Neural cell (in vitro differentiated cells): Measurements from ENCODE around the gene DHRS3. TPM values are rescaled to one million over a fixed set of nuclear protein-coding genes. Genes with fewer than 3 reads are reported as not detected.

Source experiments
- H2AFZ ChIP-seq: fragments of 200-600, 300-800 bp; sonication (generic), shearing (Covaris generic); 2 replicates; pipeline ENCODE4 v1.6.0; 2014; ENCODE audit warnings: low read depth, mild to moderate bottlenecking, antibody characterized with exemption, low read length, moderate library complexity
- H3F3A ChIP-seq: fragments of 200-600 bp; shearing (Covaris generic); 2 replicates; pipeline ENCODE4 v1.6.1; 2016; ENCODE audit warnings: mild to moderate bottlenecking, moderate library complexity, mixed read lengths, antibody characterized with exemption, low read length; ENCODE audit not compliant: insufficient read depth, poor library complexity, severe bottlenecking
- H3K27ac ChIP-seq: fragments of 200-600, 300-800 bp; sonication (generic), shearing (Covaris generic); 2 replicates; pipeline ENCODE4 v1.5.1; 2014; ENCODE audit warnings: mild to moderate bottlenecking, low read length, moderate library complexity
- H3K27me3 ChIP-seq: fragments of 300-800, 200-600 bp; sonication (generic), shearing (Covaris generic); 2 replicates; pipeline ENCODE4 v1.6.0; 2014; ENCODE audit warnings: mild to moderate bottlenecking, low read depth, low read length, moderate library complexity; ENCODE audit not compliant: insufficient read depth
- H3K36me3 ChIP-seq: fragments of 300-800, 200-600 bp; sonication (generic), shearing (Covaris generic); 2 replicates; pipeline ENCODE4 v1.5.1; 2014; ENCODE audit warnings: mild to moderate bottlenecking, antibody characterized with exemption, low read length, moderate library complexity; ENCODE audit not compliant: insufficient read depth
- H3K4me2 ChIP-seq: fragments of 300-800, 200-600 bp; sonication (generic), shearing (Covaris generic); 2 replicates; pipeline ENCODE4 v1.6.0; 2014; ENCODE audit warnings: mild to moderate bottlenecking, low read length
- H3K4me3 ChIP-seq: fragments of 300-800, 200-600 bp; sonication (generic), shearing (Covaris generic); 2 replicates; pipeline ENCODE4 v1.5.1; 2014; ENCODE audit warnings: mild to moderate bottlenecking, low read length, moderate library complexity
- H3K79me2 ChIP-seq: fragments of 200-600 bp; shearing (Covaris generic); replicated peaks from 2 replicates; pipeline ENCODE4 v1.6.0; 2014; ENCODE audit warnings: mild to moderate bottlenecking, low read length, moderate library complexity; ENCODE audit not compliant: insufficient read depth
- H3K9ac ChIP-seq: fragments of 300-800, 200-600 bp; sonication (generic), shearing (Covaris generic); 2 replicates; pipeline ENCODE4 v1.6.1; 2016; ENCODE audit warnings: mild to moderate bottlenecking, low read length, mixed read lengths
- H3K9me2 ChIP-seq: fragments of 200-600 bp; shearing (Covaris generic); 2 replicates; pipeline ENCODE4 v1.6.1; 2016; ENCODE audit warnings: mild to moderate bottlenecking, low read length, mixed read lengths; ENCODE audit not compliant: insufficient read depth
- H3K9me3 ChIP-seq: fragments of 200-600, 300-800 bp; sonication (generic), shearing (Covaris generic); 2 replicates; pipeline ENCODE4 v1.6.1; 2016; ENCODE audit warnings: mild to moderate bottlenecking, mixed run types, low read length, moderate library complexity, mixed read lengths
- H4K20me1 ChIP-seq: fragments of 200-600 bp; shearing (Covaris generic); 2 replicates; pipeline ENCODE4 v1.6.1; 2016; ENCODE audit warnings: mild to moderate bottlenecking, mixed run types; ENCODE audit not compliant: insufficient read depth
- CTCF ChIP-seq: fragments of 450-650 bp; IDR thresholded peaks from 2 replicates; pipeline ENCODE4 v1.5.1; 2014; ENCODE audit warnings: antibody characterized with exemption, mild to moderate bottlenecking, moderate library complexity; ENCODE audit not compliant: poor library complexity, severe bottlenecking
- EP300 ChIP-seq: fragments of 450-650 bp; conservative IDR thresholded peaks from 2 replicates; pipeline ENCODE4 v1.6.1; 2014; ENCODE audit warnings: antibody characterized with exemption, mild to moderate bottlenecking, moderate library complexity; ENCODE audit not compliant: poor library complexity, severe bottlenecking
- EZH2 ChIP-seq: fragments of 200-600, 300-800 bp; shearing (Covaris generic), sonication (generic); IDR thresholded peaks from 2 replicates; pipeline ENCODE4 v1.6.1; 2014; ENCODE audit warnings: antibody characterized with exemption, low read length, borderline replicate concordance, mild to moderate bottlenecking; ENCODE audit not compliant: insufficient read depth, poor library complexity, severe bottlenecking
- MXI1 ChIP-seq: fragments of 450-650 bp; conservative IDR thresholded peaks from 2 replicates; pipeline ENCODE4 v1.6.1; 2014; ENCODE audit warnings: antibody characterized with exemption, mild to moderate bottlenecking; ENCODE audit not compliant: poor library complexity, severe bottlenecking
- POLR2AphosphoS5 ChIP-seq: IDR thresholded peaks from 2 replicates; pipeline ENCODE4 v1.6.1; 2012
- RAD21 ChIP-seq: fragments of 450-650 bp; conservative IDR thresholded peaks from 2 replicates; pipeline ENCODE4 v1.6.1; 2014; ENCODE audit warnings: antibody characterized with exemption, mild to moderate bottlenecking, moderate library complexity
- REST ChIP-seq: IDR thresholded peaks from 2 replicates; pipeline ENCODE4 v1.6.1; 2012; ENCODE audit warnings: borderline replicate concordance
- SMC3 ChIP-seq: fragments of 450-650 bp; conservative IDR thresholded peaks from 2 replicates; pipeline ENCODE4 v1.6.1; 2014; ENCODE audit warnings: antibody characterized with exemption, mild to moderate bottlenecking, moderate library complexity; ENCODE audit not compliant: poor library complexity
- TAF1 ChIP-seq: IDR thresholded peaks from 2 replicates; pipeline ENCODE4 v1.6.1; 2012; ENCODE audit warnings: low read depth
- polyA plus RNA-seq: library from polyadenylated mRNA; depleted of rRNA; stranded (reverse); fragments of >200 nt; gene quantifications from 2 replicates; pipeline ENCODE4 v1.2.3, GENCODE V29; 2014

The DHRS3 gene
- polyA plus RNA-seq, 1 donor from 2014 or later, result 0.22 TPM

GRCh38 chr1:12629511-12629956 lies 11.5 kb upstream of the DHRS3 start:
- Histone ChIP-seq H3K36me3 (no peaks in the 10 kb centered on the region), H3K27me3 (no peaks in the 10 kb centered on the region), H3F3A (no peaks in the 10 kb centered on the region), H3K4me3 (no peak overlapping the region), H3K9me3 (no peaks in the 10 kb centered on the region), H4K20me1 (no peaks in the 10 kb centered on the region), H3K79me2 (no peaks in the 10 kb centered on the region), H3K9ac (no peak overlapping the region), H3K9me2 (no peaks in the 10 kb centered on the region), H2AFZ (no peak overlapping the region), H3K4me2 (no peak overlapping the region), H3K27ac (no peak overlapping the region)
- TF ChIP-seq POLR2AphosphoS5, result no peak
- TF ChIP-seq EZH2, result no peak

- no peak overlapping the region for H2AFZ ChIP-seq
- no peak overlapping the region for H3K9ac ChIP-seq
- H3K4me3 ChIP-seq, result no peak overlapping the region
- no peaks in the 10 kb centered on the region for H3K9me3 ChIP-seq
- no peaks in the 10 kb centered on the region for H3K36me3 ChIP-seq
- no peaks in the 10 kb centered on the region for H3K9me2 ChIP-seq
- H3K4me2 ChIP-seq, result no peak overlapping the region
- no peak overlapping the region for H3K27ac ChIP-seq
- no peaks in the 10 kb centered on the region for H3F3A ChIP-seq
- no peaks in the 10 kb centered on the region for H3K79me2 ChIP-seq
- H4K20me1 ChIP-seq, result no peaks in the 10 kb centered on the region
- H3K27me3 ChIP-seq, result no peaks in the 10 kb centered on the region
- TF ChIP-seq MXI1 (no peak), POLR2AphosphoS5 (no peak), RAD21 (no peak), CTCF (no peak), TAF1 (no peak)
These were observed 9.3 kb upstream of the DHRS3 start for GRCh38 chr1:12627296-12627695.

GRCh38 chr1:12626888-12627287 lies 8.9 kb upstream of the DHRS3 start:
- Histone ChIP-seq H3K79me2 (no peaks in the 10 kb centered on the region), H2AFZ (no peak overlapping the region), H3K36me3 (no peaks in the 10 kb centered on the region), H3K4me3 (no peak overlapping the region), H3K27me3 (no peaks in the 10 kb centered on the region), H3K9ac (no peak overlapping the region), H3K9me3 (no peaks in the 10 kb centered on the region), H4K20me1 (no peaks in the 10 kb centered on the region), H3K4me2 (no peak overlapping the region), H3K27ac (no peak overlapping the region), H3K9me2 (no peaks in the 10 kb centered on the region), H3F3A (no peaks in the 10 kb centered on the region)
- TF ChIP-seq EP300 (no peak), TAF1 (no peak), POLR2AphosphoS5 (no peak)

GRCh38 chr1:12625276-12625675 lies 7.3 kb upstream of the DHRS3 start:
- peaks cover 4% of the 10 kb centered on the region for H3K27me3 ChIP-seq
- TF ChIP-seq MXI1, result no peak
- TF ChIP-seq REST, result no peak
- TF ChIP-seq EZH2, result no peak
- TF ChIP-seq TAF1, result no peak
- no peak for TF ChIP-seq SMC3
- TF ChIP-seq EP300, result no peak
- no peak for TF ChIP-seq POLR2AphosphoS5
- TF ChIP-seq CTCF, result no peak
- TF ChIP-seq RAD21, result no peak
- H3F3A ChIP-seq, result no peaks in the 10 kb centered on the region
- H3K9ac ChIP-seq, result no peak overlapping the region
- no peaks in the 10 kb centered on the region for H4K20me1 ChIP-seq
- H3K4me3 ChIP-seq, result no peak overlapping the region
- no peak overlapping the region for H2AFZ ChIP-seq
- no peaks in the 10 kb centered on the region for H3K36me3 ChIP-seq
- H3K9me3 ChIP-seq, result no peaks in the 10 kb centered on the region
- no peaks in the 10 kb centered on the region for H3K9me2 ChIP-seq
- no peak overlapping the region for H3K27ac ChIP-seq
- no peak overlapping the region for H3K4me2 ChIP-seq
- H3K79me2 ChIP-seq, result no peaks in the 10 kb centered on the region
